Skeletal muscle cell (primary cell): Measurements from ENCODE around the gene KCNQ5.

Source experiments
- DNase-seq: peaks from one replicate; pipeline ENCODE4 v3.0.0-alpha.2; 2010; ENCODE audit warnings: low read depth
- H3K4me3 ChIP-seq: 2 replicates; pipeline ENCODE4 v1.5.1; 2011; ENCODE audit warnings: low read depth, mild to moderate bottlenecking, control low read depth, low read length, moderate library complexity

KCNQ5 gene

DNA sequence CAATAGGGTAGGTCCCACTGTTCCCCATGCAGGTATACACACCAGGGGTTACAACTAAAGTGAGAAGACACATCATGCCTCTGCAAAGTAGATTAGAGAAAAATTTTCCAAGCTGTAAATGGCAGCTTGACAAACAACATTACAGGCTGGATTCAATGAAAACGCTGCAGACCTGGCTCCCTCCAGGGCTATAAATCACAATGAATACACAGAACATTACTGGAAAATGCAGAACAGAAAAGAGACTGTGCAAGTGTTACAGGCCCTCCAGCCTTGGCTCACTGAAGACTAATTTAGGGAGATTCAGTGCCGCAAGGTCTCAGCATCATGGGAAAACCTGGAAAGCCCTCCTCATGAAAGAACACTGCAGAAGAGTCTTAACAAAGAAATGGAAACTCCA lies 395.6 kb downstream of the KCNQ5 start:
- DNase-seq: no peak
- no peak overlapping the region for H3K4me3 ChIP-seq

DNA sequence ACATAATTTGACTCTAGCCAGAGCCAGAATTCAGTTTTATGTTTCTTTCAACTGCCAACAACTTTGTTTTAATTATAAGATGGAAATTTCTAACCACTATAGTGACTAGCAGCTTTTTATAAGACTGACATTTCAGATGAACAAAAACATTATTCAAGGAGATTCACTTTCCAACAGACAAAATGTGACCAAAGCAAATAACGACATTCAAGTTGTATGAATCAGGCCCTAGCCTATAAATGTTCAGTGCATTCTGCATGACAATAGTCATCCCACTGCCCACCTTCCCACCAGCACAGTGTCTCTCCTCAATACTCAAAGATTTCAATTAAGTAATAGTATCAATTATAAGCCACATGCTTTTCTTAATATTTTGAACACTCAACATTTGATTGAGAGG lies 402.7 kb downstream of the KCNQ5 start:
- H3K4me3 ChIP-seq: no peak overlapping the region
- DNase-seq: no peak

DNA sequence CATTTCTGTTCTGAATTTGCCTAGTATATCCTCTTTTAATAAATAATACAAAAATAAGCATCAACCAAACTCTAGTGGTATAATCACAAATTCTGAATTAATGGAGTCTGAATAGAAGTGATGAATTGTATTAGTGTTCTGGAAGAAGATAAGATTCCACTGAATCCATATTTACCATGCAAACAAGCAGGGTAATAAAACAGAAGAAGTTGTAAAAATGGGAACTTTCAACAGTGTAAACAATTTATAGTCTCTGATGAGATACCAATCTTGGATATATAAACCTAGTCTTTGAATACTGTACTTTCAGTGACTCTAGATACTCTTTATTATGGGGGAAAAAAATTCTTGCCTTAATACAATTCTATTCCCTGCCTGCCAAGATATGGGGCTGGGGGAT lies 405.8 kb downstream of the KCNQ5 start:
- H3K4me3 ChIP-seq: no peak overlapping the region
- DNase-seq: no peak

DNA sequence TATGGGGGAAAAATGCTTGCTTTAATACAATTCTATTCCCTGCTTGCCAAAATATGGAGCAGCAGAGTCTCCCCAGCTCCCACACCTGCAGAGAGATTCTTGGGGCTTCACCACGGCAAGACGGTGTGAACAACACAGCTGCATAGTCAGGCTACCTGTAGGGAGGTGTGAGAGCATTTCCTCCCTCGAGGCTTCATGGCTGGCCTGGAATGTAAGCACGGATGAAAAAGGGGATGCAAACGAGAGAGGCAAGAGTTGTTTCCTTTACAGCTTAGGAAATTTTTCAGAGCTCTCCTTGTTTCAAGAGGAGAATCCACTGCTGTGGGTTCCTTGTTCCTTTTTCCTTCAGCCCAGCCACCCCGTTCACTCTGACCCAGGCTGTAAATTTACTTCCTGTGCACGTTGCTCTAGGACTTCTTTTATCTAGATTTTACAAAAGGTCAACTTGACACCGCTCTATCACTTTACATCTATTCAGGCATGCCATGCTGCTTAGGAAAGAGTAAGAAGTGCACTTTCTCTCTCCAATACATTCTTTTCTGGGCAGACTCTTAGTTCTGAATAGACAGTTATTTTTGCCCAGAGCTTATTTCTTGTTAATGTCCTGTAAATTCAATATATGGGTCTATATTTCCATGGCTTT lies 406.4 kb downstream of the KCNQ5 start:
- no peak overlapping the region for H3K4me3 ChIP-seq
- no peak for DNase-seq

DNA sequence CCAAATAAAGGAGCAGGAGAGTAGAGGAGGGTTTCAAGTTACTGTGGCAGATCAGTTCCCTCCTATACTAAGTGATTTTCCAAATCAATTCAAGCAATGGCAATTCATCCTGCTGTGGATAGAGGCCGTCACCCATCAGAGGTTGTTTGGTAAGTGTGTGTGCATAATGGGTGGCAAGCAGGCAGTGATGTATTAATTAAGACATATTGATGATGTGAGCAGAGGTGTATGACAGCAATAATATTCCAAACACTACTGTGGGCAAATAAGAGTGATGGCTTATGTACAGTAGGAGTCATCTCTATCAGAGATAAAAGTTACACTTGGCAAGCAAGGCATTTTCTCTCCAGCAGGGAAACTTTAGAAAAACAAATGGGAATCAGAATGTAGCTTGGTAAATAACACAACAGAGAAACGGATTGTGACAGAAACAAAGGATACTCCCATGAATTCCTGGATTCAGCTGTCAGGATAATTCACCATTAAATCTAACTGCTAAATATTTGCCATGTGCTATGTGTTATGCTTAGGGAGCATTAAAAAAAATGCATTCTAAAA lies 407.1 kb downstream of the KCNQ5 start:
- H3K4me3 ChIP-seq: no peak overlapping the region
- DNase-seq: no peak

DNA sequence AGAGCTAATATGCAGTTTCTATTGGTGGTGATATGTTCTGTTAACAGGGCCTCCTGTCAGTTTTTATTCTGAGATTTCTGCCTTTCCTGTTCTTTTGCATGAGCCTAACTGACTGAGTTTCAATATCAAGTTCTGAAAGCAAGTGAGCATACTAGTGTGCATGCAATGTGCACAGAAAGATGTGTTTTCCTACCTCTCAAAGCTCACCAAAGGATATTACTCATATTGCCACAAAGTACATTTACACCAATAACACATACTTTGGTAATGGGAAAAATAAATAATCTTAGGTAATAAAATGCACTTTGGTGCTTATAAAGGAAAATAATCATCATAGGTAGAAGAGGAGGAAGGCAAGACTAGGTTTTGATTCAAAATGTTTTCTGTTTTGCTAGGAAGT lies 408.4 kb downstream of the KCNQ5 start:
- no peak overlapping the region for H3K4me3 ChIP-seq
- no peak for DNase-seq

DNA sequence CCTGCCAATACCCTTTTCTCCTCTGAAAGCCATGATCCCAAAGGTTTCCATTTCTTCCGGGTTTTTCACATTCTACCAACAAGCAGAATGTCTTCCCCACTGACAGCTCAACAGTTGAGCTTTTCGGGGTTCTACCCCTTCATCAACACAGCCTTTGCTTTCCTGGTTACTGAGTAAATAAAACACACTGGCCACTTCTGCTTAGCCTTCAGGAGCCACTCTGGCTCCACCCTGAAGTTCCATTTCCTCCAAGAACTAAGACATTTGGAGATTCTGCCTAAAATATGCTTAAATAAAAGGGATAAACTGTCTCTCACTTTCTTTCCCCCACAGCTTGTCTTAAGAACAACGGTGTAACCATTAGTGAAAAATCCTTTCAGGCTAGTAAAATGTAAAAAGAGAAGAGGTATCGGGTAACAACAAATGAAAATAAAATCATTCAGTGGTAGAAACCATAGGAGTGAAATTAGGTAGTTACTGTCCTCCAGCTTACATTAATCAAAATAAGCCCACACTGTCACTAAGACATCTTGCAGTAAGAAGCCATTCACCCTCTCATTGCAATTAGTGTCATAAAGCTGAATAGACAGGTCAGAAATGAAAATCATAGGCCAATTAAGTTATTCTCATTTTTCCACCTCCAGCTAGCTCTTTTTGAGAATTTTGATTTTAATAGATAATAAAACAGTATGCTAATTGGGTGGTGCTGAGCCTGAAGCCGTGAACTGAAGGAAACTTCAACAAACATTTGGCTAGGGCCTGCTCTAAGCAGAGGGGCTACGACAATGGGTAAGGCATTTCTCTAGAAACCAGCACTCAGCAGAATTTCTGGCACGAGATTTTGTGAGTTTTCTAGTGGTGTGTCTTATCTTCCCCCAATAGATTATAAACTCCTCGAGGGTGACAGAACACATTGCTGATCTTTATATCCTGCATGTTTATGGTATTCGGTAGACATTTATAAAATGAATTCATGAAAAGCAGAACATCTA lies 409.2 kb downstream of the KCNQ5 start:
- H3K4me3 ChIP-seq: no peak overlapping the region
- DNase-seq: no peak

DNA sequence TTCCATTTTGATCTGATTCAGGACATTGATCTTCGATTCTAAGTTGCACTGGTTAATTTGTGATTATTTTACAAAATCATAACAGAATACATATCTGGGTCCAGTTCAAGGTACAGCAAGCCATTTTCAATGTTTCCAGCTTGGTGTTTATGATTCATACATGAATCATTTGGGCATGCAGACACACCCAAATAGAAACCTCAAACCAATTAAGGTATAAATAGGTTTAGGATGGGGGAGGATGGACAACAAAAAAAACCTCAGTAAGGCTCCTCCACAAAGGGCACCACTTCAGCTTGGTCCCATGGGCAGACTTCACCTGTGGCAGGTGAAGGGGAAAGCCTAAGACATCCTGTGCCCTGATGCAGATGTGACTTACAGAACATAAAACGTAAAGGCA lies 410.7 kb downstream of the KCNQ5 start:
- no peak for DNase-seq
- H3K4me3 ChIP-seq: no peak overlapping the region

DNA sequence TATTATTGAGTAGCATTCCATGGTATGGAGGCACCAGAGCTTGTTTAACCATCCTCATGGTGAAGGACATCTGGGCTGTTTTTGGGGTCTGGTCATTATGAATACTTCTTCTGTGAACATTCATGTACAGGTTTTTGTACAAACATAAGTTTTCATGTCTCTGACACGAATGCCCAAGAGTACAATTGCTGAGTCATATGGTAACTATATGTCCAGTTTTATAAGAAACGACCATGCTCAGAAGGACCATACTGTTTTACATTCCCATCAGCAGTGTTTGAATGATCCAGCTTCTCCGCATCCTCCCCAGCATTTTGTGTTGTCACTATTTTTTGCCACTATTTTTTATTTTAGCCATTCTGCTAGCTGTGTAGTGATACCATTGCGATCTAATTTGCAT lies 414.8 kb downstream of the KCNQ5 start:
- no peak overlapping the region for H3K4me3 ChIP-seq
- DNase-seq: no peak

DNA sequence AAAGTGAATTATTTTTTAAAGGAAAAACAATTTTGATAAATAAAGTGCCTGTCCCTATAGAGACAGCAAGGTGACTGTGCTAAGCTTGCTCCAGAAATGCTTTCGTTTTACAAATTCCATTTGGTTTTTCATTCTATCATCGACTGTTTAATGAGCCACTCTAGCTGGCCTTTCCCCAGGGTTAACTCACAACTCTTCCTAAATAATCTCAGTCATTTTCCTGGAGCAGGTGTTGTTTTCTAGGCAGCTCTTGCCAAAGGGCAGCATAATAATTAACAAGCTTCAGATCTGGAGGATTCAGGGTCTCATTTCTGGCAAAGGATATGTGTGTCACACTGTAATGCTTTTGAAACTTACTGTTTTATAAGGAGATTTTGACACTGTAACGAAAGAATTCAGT lies 419.2 kb downstream of the KCNQ5 start:
- H3K4me3 ChIP-seq: no peak overlapping the region
- DNase-seq: no peak

DNA sequence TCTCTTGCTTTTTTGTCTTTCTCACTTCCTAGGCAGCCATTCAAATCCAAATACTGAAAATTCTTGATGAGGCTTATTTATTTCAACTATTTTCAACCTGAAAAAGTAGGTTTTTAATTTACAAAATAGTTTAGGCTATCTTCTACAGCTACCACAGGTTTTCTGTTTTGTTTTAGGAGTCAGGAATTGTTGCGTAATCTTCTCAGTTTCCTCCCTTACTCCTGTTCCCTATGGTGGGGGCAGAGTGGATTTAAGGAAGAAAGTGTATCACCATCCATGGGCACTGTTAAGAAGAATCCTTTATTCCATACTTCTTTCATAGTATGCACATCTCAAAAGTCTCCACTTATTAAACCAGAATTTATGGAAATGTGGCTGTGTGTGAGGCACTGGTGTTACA lies 421.0 kb downstream of the KCNQ5 start:
- H3K4me3 ChIP-seq: no peak overlapping the region
- no peak for DNase-seq

DNA sequence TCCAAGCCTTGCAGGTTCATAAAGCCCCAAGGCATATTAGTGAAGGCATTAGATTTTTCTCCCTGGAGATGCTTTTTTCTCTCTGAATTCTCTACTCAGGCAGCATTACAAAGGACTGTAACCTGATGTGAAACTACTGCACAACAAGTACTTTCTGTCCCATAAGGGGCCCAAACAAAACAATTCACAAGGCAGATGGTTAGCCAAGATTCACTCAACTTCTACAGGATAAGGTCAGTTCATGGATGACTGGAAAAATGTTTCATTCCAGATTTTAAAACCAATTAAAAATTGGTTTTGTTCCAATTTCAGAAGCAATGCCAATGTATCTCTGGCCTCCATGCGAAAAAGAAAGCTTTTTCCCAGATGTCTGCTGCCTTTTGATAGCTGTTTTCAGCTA lies 421.6 kb downstream of the KCNQ5 start:
- peak; percentile 10 for DNase-seq
- H3K4me3 ChIP-seq: no peak overlapping the region

DNA sequence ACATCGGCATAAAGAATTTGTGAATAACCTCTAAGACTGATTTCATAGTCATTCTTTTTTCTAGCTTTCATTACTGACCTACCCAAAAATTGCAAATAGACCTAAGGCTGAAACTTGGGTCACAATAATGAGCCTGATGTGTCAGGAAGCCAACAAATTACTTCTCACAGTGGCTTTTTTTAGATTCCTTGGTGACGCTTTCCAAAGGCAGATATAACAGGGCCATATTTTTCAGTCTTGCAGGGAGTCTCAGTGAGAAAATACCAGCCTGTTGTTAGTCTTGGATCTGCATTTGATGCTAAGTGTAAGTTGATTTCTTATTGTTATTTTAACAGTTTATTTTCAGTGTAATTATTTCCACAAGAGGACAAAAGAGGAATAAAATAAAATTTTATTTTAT lies 423.7 kb downstream of the KCNQ5 start:
- H3K4me3 ChIP-seq: no peak overlapping the region
- DNase-seq: no peak

DNA sequence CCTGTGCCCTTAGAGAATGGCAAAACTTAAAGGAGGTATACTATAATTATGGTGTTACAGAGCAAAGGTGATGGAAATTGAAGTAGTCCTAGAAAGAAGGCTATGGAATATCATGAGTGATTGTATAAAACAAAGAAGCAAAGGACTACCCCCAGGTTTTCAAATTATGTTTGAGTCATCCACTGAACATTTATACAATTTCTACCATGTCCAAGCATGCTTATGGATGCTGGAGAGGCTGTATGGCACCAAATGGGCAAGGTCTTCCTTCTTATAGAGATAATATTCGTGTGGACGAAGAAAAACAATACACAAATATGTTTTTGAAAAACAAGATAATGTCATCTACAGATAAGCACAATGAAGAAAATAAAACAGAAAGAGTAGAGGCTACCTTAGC lies 425.9 kb downstream of the KCNQ5 start:
- no peak for DNase-seq
- no peak overlapping the region for H3K4me3 ChIP-seq

DNA sequence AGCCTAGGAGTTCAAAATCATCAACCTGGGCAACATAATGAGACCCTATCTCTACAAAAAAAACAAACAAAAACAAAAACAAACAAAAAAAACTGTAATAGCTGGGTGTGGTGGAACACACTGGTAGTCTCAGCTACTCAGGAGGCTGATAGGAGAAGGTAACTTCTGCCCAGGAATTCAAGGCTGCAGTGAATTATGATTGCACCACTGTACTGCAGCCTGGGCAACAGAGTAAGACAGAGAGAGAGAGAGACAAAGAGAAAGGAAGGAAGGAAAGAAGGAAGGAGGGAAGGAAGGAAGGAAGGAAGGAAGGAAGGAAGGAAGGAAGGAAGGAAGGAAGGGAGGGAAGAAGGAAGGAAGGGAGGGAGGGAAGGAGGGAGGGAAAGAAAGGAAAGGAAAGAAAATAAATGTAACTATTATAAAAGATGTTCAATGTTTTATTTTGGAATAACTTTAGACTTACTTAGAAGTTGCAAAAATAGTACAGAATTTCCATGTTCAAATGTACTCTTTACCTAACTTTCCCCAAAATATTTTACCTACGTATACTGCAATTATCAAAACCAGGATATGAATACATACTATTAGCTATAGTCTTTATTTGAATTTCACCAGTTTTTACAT lies 428.2 kb downstream of the KCNQ5 start:
- no peak for DNase-seq
- H3K4me3 ChIP-seq: no peak overlapping the region

DNA sequence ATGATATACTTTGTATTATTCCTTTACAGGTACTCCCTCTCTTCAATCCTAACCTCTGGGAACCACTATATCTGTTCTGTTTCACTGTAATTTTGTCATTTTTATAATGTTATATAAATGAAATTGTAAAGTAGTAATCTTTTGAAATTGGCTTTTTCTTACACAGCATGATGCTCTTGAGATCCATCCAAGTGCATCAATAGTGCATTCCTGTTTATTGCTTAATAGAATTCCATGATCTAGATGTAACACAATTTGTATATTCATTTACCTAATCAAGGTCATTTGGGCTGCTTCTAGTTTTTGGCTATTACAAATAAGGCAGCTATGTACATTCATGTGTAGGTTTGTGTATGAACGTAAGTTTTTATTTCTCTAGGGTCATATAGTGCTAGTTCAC lies 428.8 kb downstream of the KCNQ5 start:
- no peak for DNase-seq
- H3K4me3 ChIP-seq: no peak overlapping the region

DNA sequence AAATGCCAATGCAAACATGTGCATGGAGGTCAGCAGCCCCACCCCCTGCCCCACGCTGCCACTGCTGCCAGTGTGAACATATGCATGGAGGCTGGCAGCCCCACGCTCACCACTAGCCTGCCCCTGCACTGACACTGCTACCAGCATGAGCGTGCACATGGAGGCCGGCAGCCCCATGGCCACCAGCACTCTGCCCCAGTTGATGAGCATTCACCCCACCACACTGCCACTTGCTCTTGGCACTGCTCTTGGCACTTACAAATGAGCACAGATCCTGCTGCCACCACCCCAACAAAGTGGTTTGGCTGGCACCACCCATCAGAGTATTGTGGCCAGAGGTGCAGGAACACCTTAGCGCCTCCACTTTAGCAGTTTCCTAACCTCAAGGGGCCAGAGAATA lies 429.3 kb downstream of the KCNQ5 start:
- DNase-seq: no peak
- H3K4me3 ChIP-seq: no peak overlapping the region

DNA sequence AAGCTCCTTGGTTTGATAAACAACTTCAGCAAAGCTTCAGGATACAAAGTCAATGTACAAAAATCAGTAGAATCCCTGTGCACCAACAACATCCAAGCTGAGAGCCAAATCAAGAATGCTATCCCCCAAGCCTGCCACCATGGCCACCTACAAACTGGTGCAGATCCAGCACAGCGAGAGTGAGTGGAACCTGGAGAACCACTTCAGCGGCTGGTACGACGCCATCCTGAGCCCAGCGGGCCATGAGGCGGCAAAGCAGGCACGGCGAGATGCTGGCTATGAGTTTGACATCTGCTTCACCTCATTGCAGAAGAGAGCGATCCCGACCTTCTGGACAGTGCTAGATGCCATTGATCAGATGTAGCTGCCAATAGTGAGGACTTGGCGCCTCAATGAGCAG lies 433.1 kb downstream of the KCNQ5 start:
- DNase-seq: no peak
- no peak overlapping the region for H3K4me3 ChIP-seq

DNA sequence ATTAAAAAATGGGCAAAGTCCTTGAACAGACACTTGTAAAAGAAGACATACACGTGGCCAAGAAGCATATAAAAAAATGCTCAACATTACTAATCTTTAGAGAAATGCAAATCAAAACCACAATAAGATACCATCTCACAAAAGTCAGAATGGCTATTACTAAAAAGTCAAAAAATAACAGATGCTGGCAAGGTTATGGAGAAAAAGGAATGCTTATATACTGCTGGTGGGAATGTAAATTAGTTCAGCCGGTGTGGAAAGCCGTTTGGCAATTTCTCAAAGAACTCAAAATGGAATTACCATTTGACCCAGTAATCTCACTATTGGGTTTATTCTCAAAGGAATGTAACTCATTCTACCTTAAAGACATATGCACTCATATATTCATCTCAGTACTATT lies 436.9 kb downstream of the KCNQ5 start:
- DNase-seq: no peak
- no peak overlapping the region for H3K4me3 ChIP-seq

DNA sequence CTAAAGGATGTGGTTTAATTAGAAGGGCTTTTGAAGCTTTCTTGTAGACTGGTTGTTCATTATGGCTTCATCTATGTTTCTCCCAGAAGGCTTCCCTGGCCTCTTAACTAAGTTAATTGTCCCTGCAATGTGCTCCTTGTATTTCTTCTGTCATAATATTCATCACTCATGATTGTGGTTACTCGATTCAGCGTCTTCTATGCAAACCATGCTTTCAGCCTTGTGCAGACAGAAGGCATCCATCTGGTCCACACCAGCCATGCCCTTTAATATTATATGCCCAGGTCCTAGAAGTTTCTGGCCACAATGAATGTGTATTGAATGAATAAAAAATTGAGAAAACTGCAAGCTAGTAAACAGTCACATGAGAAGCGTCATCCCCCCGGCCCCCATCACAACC lies 440.3 kb downstream of the KCNQ5 start:
- no peak overlapping the region for H3K4me3 ChIP-seq
- no peak for DNase-seq
